ENCODE measurements around the gene ANAPC2.

Gene ANAPC2

GRCh38 chr9:137200311-137201204, 12.2 kb upstream of the ANAPC2 start, which contains the start of gene TPRN:
TSS of gene TPRN (minus strand) at chr9:137200741. CDS start at chr9:137200711, 30 bp downstream.
- no peaks in the 10 kb centered on the region for H3K36me3 ChIP-seq (ENCODE audit: control insufficient read depth in 5 of 5, insufficient read depth in 5 of 5, low read length in 5 of 5)
- H3K9me3 ChIP-seq (ENCODE audit: control insufficient read depth in 5 of 5, low read length in 5 of 5): no peaks in the 10 kb centered on the region
- no peaks in the 10 kb centered on the region for H3K27me3 ChIP-seq (ENCODE audit: control insufficient read depth in 5 of 5, insufficient read depth in 4 of 5, low read length in 5 of 5)
- peak within 1 kb of the TSS; percentile 59 to 92 (median 71) for H3K4me3 ChIP-seq (ENCODE audit: low read depth in 1 of 5, low read length in 5 of 5)
- peak within 1 kb of the TSS in 4 of 5 donors; percentile 43 to 77 (median 61) for H3K9ac ChIP-seq (ENCODE audit: low read length in 5 of 5)
- peak within 1 kb of the TSS; percentile 70 for H3K27ac ChIP-seq (ENCODE audit: low read depth, low read length)
- peaks cover 10 to 65% (median 58%) of the 10 kb centered on the region in 5 donors for H3K4me1 ChIP-seq (ENCODE audit: control insufficient read depth in 5 of 5, insufficient read depth in 5 of 5, low read length in 5 of 5)

- peaks cover 7 to 64% (median 51%) of the 10 kb centered on the region in 5 donors for H3K4me1 ChIP-seq (ENCODE audit: control insufficient read depth in 5 of 5, insufficient read depth in 5 of 5, low read length in 5 of 5)
- no peaks in the 10 kb centered on the region for H3K9me3 ChIP-seq (ENCODE audit: control insufficient read depth in 5 of 5, low read length in 5 of 5)
- H3K27me3 ChIP-seq (ENCODE audit: control insufficient read depth in 5 of 5, insufficient read depth in 4 of 5, low read length in 5 of 5): no peaks in the 10 kb centered on the region
- H3K36me3 ChIP-seq (ENCODE audit: control insufficient read depth in 5 of 5, insufficient read depth in 5 of 5, low read length in 5 of 5): no peaks in the 10 kb centered on the region
- H3K4me3 ChIP-seq (ENCODE audit: low read depth in 1 of 5, low read length in 5 of 5): peak overlapping the region in 3 of 5 donors; percentile 39 to 60 (median 48)
- H3K27ac ChIP-seq (ENCODE audit: low read depth, low read length): no peak overlapping the region
- H3K9ac ChIP-seq (ENCODE audit: low read length in 5 of 5): peak overlapping the region in 2 of 5 donors; percentile 20 to 35
Measured at GRCh38 chr9:137199411-137200121, 11.2 kb upstream of the ANAPC2 start.

- Histone ChIP-seq H3K9me3 (ENCODE audit: control insufficient read depth in 5 of 5, low read length in 5 of 5) (no peaks in the 10 kb centered on the region), H3K9ac (ENCODE audit: low read length in 5 of 5) (peak overlapping the region in 2 of 5 donors; percentile 17 to 35), H3K4me3 (ENCODE audit: low read depth in 1 of 5, low read length in 5 of 5) (peak overlapping the region in 1 of 5 donors; percentile 48), H3K4me1 (ENCODE audit: control insufficient read depth in 5 of 5, insufficient read depth in 5 of 5, low read length in 5 of 5) (peaks cover under 1 to 57% (median 45%) of the 10 kb centered on the region in 5 donors), H3K27me3 (ENCODE audit: control insufficient read depth in 5 of 5, insufficient read depth in 4 of 5, low read length in 5 of 5) (no peaks in the 10 kb centered on the region), H3K27ac (ENCODE audit: low read depth, low read length) (no peak overlapping the region), H3K36me3 (ENCODE audit: control insufficient read depth in 5 of 5, insufficient read depth in 5 of 5, low read length in 5 of 5) (no peaks in the 10 kb centered on the region)
Measured at GRCh38 chr9:137198902-137199283, 10.5 kb upstream of the ANAPC2 start.

- Histone ChIP-seq H3K9ac (ENCODE audit: low read length in 5 of 5) (peak overlapping the region in 2 of 5 donors; percentile 13 to 17), H3K27ac (ENCODE audit: low read depth, low read length) (no peak overlapping the region), H3K4me3 (ENCODE audit: low read depth in 1 of 5, low read length in 5 of 5) (no peak overlapping the region), H3K9me3 (ENCODE audit: control insufficient read depth in 5 of 5, low read length in 5 of 5) (no peaks in the 10 kb centered on the region), H3K36me3 (ENCODE audit: control insufficient read depth in 5 of 5, insufficient read depth in 5 of 5, low read length in 5 of 5) (no peaks in the 10 kb centered on the region), H3K4me1 (ENCODE audit: control insufficient read depth in 5 of 5, insufficient read depth in 5 of 5, low read length in 5 of 5) (peaks cover 0 to 52% (median 39%) of the 10 kb centered on the region in 5 donors), H3K27me3 (ENCODE audit: control insufficient read depth in 5 of 5, insufficient read depth in 4 of 5, low read length in 5 of 5) (no peaks in the 10 kb centered on the region)
Measured at GRCh38 chr9:137198051-137198901, 9.9 kb upstream of the ANAPC2 start.

- H3K9me3 ChIP-seq (ENCODE audit: control insufficient read depth in 5 of 5, low read length in 5 of 5): no peaks in the 10 kb centered on the region
- peaks cover 0 to 16% (median 15%) of the 10 kb centered on the region in 5 donors for H3K36me3 ChIP-seq (ENCODE audit: control insufficient read depth in 5 of 5, insufficient read depth in 5 of 5, low read length in 5 of 5)
- peaks cover 0 to 34% (median 21%) of the 10 kb centered on the region in 5 donors for H3K4me1 ChIP-seq (ENCODE audit: control insufficient read depth in 5 of 5, insufficient read depth in 5 of 5, low read length in 5 of 5)
- no peak overlapping the region for H3K4me3 ChIP-seq (ENCODE audit: low read depth in 1 of 5, low read length in 5 of 5)
- peak overlapping the region in 1 of 5 donors; percentile 7 for H3K9ac ChIP-seq (ENCODE audit: low read length in 5 of 5)
- no peaks in the 10 kb centered on the region for H3K27me3 ChIP-seq (ENCODE audit: control insufficient read depth in 5 of 5, insufficient read depth in 4 of 5, low read length in 5 of 5)
- H3K27ac ChIP-seq (ENCODE audit: low read depth, low read length): no peak overlapping the region
Measured at GRCh38 chr9:137195525-137196220, 7.3 kb upstream of the ANAPC2 start.

- peaks cover 0 to 23% (median 22%) of the 10 kb centered on the region in 5 donors for H3K36me3 ChIP-seq (ENCODE audit: control insufficient read depth in 5 of 5, insufficient read depth in 5 of 5, low read length in 5 of 5)
- peaks cover 0 to 38% (median 25%) of the 10 kb centered on the region in 5 donors for H3K4me1 ChIP-seq (ENCODE audit: control insufficient read depth in 5 of 5, insufficient read depth in 5 of 5, low read length in 5 of 5)
- no peak overlapping the region for H3K9ac ChIP-seq (ENCODE audit: low read length in 5 of 5)
- no peaks in the 10 kb centered on the region for H3K27me3 ChIP-seq (ENCODE audit: control insufficient read depth in 5 of 5, insufficient read depth in 4 of 5, low read length in 5 of 5)
- no peak overlapping the region for H3K4me3 ChIP-seq (ENCODE audit: low read depth in 1 of 5, low read length in 5 of 5)
- H3K9me3 ChIP-seq (ENCODE audit: control insufficient read depth in 5 of 5, low read length in 5 of 5): no peaks in the 10 kb centered on the region
- H3K27ac ChIP-seq (ENCODE audit: low read depth, low read length): no peak overlapping the region
Measured at GRCh38 chr9:137194909-137195308, 6.5 kb upstream of the ANAPC2 start.

GRCh38 chr9:137194388-137194787, 6.0 kb upstream of the ANAPC2 start:
- Histone ChIP-seq H3K4me1 (ENCODE audit: control insufficient read depth in 5 of 5, insufficient read depth in 5 of 5, low read length in 5 of 5) (peaks cover 0 to 38% (median 25%) of the 10 kb centered on the region in 5 donors), H3K36me3 (ENCODE audit: control insufficient read depth in 5 of 5, insufficient read depth in 5 of 5, low read length in 5 of 5) (peaks cover 0 to 25% (median 25%) of the 10 kb centered on the region in 5 donors), H3K9ac (ENCODE audit: low read length in 5 of 5) (no peak overlapping the region), H3K27ac (ENCODE audit: low read depth, low read length) (no peak overlapping the region), H3K9me3 (ENCODE audit: control insufficient read depth in 5 of 5, low read length in 5 of 5) (no peaks in the 10 kb centered on the region), H3K4me3 (ENCODE audit: low read depth in 1 of 5, low read length in 5 of 5) (no peak overlapping the region), H3K27me3 (ENCODE audit: control insufficient read depth in 5 of 5, insufficient read depth in 4 of 5, low read length in 5 of 5) (no peaks in the 10 kb centered on the region)

GRCh38 chr9:137193771-137194170, 5.4 kb upstream of the ANAPC2 start:
- Histone ChIP-seq H3K9ac (ENCODE audit: low read length in 5 of 5) (no peak overlapping the region), H3K27me3 (ENCODE audit: control insufficient read depth in 5 of 5, insufficient read depth in 4 of 5, low read length in 5 of 5) (no peaks in the 10 kb centered on the region), H3K4me3 (ENCODE audit: low read depth in 1 of 5, low read length in 5 of 5) (no peak overlapping the region), H3K4me1 (ENCODE audit: control insufficient read depth in 5 of 5, insufficient read depth in 5 of 5, low read length in 5 of 5) (peaks cover 0 to 37% (median 24%) of the 10 kb centered on the region in 5 donors), H3K9me3 (ENCODE audit: control insufficient read depth in 5 of 5, low read length in 5 of 5) (no peaks in the 10 kb centered on the region), H3K36me3 (ENCODE audit: control insufficient read depth in 5 of 5, insufficient read depth in 5 of 5, low read length in 5 of 5) (peaks cover 0 to 25% (median 25%) of the 10 kb centered on the region in 5 donors), H3K27ac (ENCODE audit: low read depth, low read length) (no peak overlapping the region)

- no peaks in the 10 kb centered on the region for H3K27me3 ChIP-seq (ENCODE audit: control insufficient read depth in 5 of 5, insufficient read depth in 4 of 5, low read length in 5 of 5)
- no peak overlapping the region for H3K9ac ChIP-seq (ENCODE audit: low read length in 5 of 5)
- H3K36me3 ChIP-seq (ENCODE audit: control insufficient read depth in 5 of 5, insufficient read depth in 5 of 5, low read length in 5 of 5): peaks cover 0 to 25% (median 25%) of the 10 kb centered on the region in 5 donors
- H3K9me3 ChIP-seq (ENCODE audit: control insufficient read depth in 5 of 5, low read length in 5 of 5): no peaks in the 10 kb centered on the region
- H3K4me3 ChIP-seq (ENCODE audit: low read depth in 1 of 5, low read length in 5 of 5): no peak overlapping the region
- no peak overlapping the region for H3K27ac ChIP-seq (ENCODE audit: low read depth, low read length)
- H3K4me1 ChIP-seq (ENCODE audit: control insufficient read depth in 5 of 5, insufficient read depth in 5 of 5, low read length in 5 of 5): peaks cover 0 to 33% (median 20%) of the 10 kb centered on the region in 5 donors
Measured at GRCh38 chr9:137192859-137193258, 4.5 kb upstream of the ANAPC2 start.
